ENCODE results near the gene SLC66A3. TPM values are rescaled to one million over a fixed set of nuclear protein-coding genes. Genes with fewer than 3 reads are reported as not detected.

Gene SLC66A3
- total and polyA plus RNA-seq, 2 donors (not counting 3 experiments of a cell fraction or from before 2014, with no cell fraction given): 14.3 to 31.4 TPM

- peak overlapping the region; percentile 93 for H3K4me2 ChIP-seq (ENCODE audit: insufficient read depth, low read length)
- no peaks in the 10 kb centered on the region for H3K9me3 ChIP-seq (replicated peaks; ENCODE audit: control insufficient read depth, insufficient read depth, low read length)
- DNase-seq (ENCODE audit: low read depth, low spot score): peak; percentile 91
- TF ChIP-seq POLR2A (IDR thresholded peaks at IDR 0.05; ENCODE audit: low read depth, low read length) (no peak), JUN (IDR thresholded peaks at IDR 0.05; ENCODE audit: borderline replicate concordance, insufficient read depth, insufficient read length, low read depth) (no peak), POLR2AphosphoS5 (IDR thresholded peaks at IDR 0.05; ENCODE audit: insufficient read depth, low read depth, low read length) (no peak), FOS (IDR thresholded peaks at IDR 0.05; ENCODE audit: borderline replicate concordance, insufficient read depth, low read length) (no peak), GATA2 (IDR thresholded peaks at IDR 0.05; ENCODE audit: insufficient read depth, insufficient read length, low read depth, low read length) (no peak), MAX (IDR thresholded peaks at IDR 0.05; ENCODE audit: insufficient read depth, insufficient read length) (no peak), EZH2 (IDR thresholded peaks at IDR 0.05; ENCODE audit: borderline replicate concordance, low read depth, low read length, severe bottlenecking) (no peak), MYC (IDR thresholded peaks at IDR 0.05; ENCODE audit: low read depth, low read length) (no peak), CTCF (IDR thresholded peaks at IDR 0.05; ENCODE audit: extremely low read depth in 1 of 2, insufficient read depth in 1 of 2, low read depth in 1 of 2, low read length in 2 of 2) (no peak)
- peak overlapping the region; percentile 86 for H3K9ac ChIP-seq (replicated peaks; ENCODE audit: extremely low read depth, insufficient read depth, low read length)
- peak overlapping the region; percentile 50 to 62 (median 61) for H3K4me3 ChIP-seq (replicated peaks in 1 of 3; ENCODE audit: insufficient read depth in 1 of 3, low read depth in 1 of 3, low read length in 3 of 3)
- intact Hi-C loops (cut with micrococcal nuclease) (loop anchor here (1.0 to 2.0 kb wide), 5 partner anchors 23 to 311 kb away; partner anchors contain the start of genes E2F6 and ROCK2), dilution Hi-C loops (cut with MboI; ENCODE audit: extremely low pct_ligation_motif_present, low sequenced_read_pairs) (no loop called here)
- FAIRE-seq: peak; percentile 94
- H3K27me3 ChIP-seq (ENCODE audit: control insufficient read depth in 2 of 2, insufficient read depth in 2 of 2, low read length in 2 of 2): no peaks in the 10 kb centered on the region
- H3K4me1 ChIP-seq (ENCODE audit: control insufficient read depth, extremely low read depth, insufficient read depth, low read length): peaks cover 11% of the 10 kb centered on the region
- ChIA-PET CTCF (interaction anchor here (0.5 to 2.4 kb wide), 11 partner anchors 9 to 429 kb away, joined by 3 to 19 read pairs (median 4); partner anchors contain the start of gene ROCK2), POLR2A (interaction anchor here (0.6 to 1.2 kb wide), 4 partner anchors 28 to 218 kb away, joined by 3 to 5 read pairs (median 4); partner anchors contain the start of gene ROCK2)
- BruUV-seq (replicated peaks): no TSS peak
- peak overlapping the region; percentile 90 for H3K27ac ChIP-seq (ENCODE audit: insufficient read depth, low read depth, low read length)
- H3K9me1 ChIP-seq (replicated peaks; ENCODE audit: control insufficient read depth, extremely low read depth, insufficient read depth, low read length): no peaks in the 10 kb centered on the region
- H2AFZ ChIP-seq (ENCODE audit: low read depth, low read length): peak overlapping the region; percentile 98
- H3K79me2 ChIP-seq (ENCODE audit: control insufficient read depth, insufficient read depth, low read length): no peaks in the 10 kb centered on the region
- H3K36me3 ChIP-seq (ENCODE audit: control insufficient read depth in 2 of 2, extremely low read depth in 1 of 2, insufficient read depth in 2 of 2, low read length in 2 of 2): no peaks in the 10 kb centered on the region
- no peaks in the 10 kb centered on the region for H4K20me1 ChIP-seq (replicated peaks; ENCODE audit: control insufficient read depth, extremely low read depth, insufficient read depth, low read length)
Observed at GRCh38 chr2:11154923-11155380, 315 bp upstream of the SLC66A3 start.
